Activated T-helper 17 cell treated with anti-CD3 and anti-CD28 coated beads, Interleukin-2, amount 50 U/mL, for 72 hours (primary cell): Measurements from ENCODE around the gene PRTFDC1. TPM values are rescaled to one million over a fixed set of nuclear protein-coding genes. Genes with fewer than 3 reads are reported as not detected.
"Not testable (repeated sequence)": the region's sequence is repeated elsewhere in the genome, so short reads cannot be mapped to it uniquely, and the experiment has no call there.

Experiments used
- ATAC-seq: fragments of 150-1000 bp; cut with Tn5 transposase; replicated peaks from 2 replicates; pipeline ENCODE4 v1.10.0; 2021; ENCODE audit warnings: mild to moderate bottlenecking, moderate library complexity
- H3K27ac Mint-ChIP-seq: one replicate; pipeline ENCODE4 v1.8.0; 2022; ENCODE audit warnings: mixed read lengths
- H3K27me3 Mint-ChIP-seq: one replicate; pipeline ENCODE4 v1.8.0; 2022; ENCODE audit warnings: mixed read lengths
- H3K36me3 Mint-ChIP-seq: one replicate; pipeline ENCODE4 v1.8.0; 2022; ENCODE audit warnings: low read depth, mild to moderate bottlenecking, mixed read lengths
- H3K4me1 Mint-ChIP-seq: one replicate; pipeline ENCODE4 v1.8.0; 2022; ENCODE audit warnings: mixed read lengths
- H3K4me3 Mint-ChIP-seq: one replicate; pipeline ENCODE4 v1.8.0; 2022; ENCODE audit warnings: mild to moderate bottlenecking, mixed read lengths
- H3K9me3 Mint-ChIP-seq: one replicate; pipeline ENCODE4 v1.8.0; 2022; ENCODE audit warnings: mixed read lengths
- total RNA-seq, 2 donors: library from RNA; stranded (reverse); gene quantifications; one replicate each; pipeline ENCODE4 v1.2.3, GENCODE V29; 2022

PRTFDC1 gene
- total RNA-seq, 2 donors from 2014 or later: 0.58 to 0.77 TPM

- no peak for ATAC-seq
- Mint-ChIP-seq H3K36me3 (no peaks in the 10 kb centered on the region), H3K27ac (no peak overlapping the region), H3K27me3 (no peaks in the 10 kb centered on the region), H3K4me1 (no peaks in the 10 kb centered on the region), H3K9me3 (no peaks in the 10 kb centered on the region), H3K4me3 (no peak overlapping the region)
Measured at GRCh38 chr10:24929904-24930303, 22.5 kb downstream of the PRTFDC1 start.

DNA sequence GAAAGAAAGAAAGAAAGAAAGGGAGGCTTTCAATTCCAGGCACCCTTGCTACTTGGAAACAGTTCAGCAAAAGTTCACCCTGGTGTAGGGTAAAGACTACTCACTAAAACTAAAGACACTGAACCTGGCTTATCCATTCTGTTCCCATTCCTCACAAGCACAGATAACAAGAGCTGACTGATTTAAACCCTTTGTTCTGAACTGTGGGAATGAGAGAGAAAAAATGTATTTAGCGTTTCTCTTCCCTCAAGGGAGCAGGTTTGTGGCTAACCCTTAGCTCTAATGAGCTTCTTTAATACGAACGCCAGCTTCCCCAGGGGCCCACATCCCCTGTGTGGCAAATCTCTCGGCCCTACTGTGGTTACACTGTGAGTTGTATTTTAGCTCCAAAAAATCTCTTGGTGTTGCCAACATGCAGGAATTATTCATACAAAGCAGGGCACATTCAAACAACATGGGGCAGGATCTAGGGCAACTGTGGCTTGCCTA is 23.3 kb downstream of the PRTFDC1 start:
- H3K4me1 Mint-ChIP-seq: no peaks in the 10 kb centered on the region
- H3K9me3 Mint-ChIP-seq: peaks cover under 1% of the 10 kb centered on the region
- ATAC-seq: no peak
- no peak overlapping the region for H3K4me3 Mint-ChIP-seq
- no peak overlapping the region for H3K27ac Mint-ChIP-seq
- H3K27me3 Mint-ChIP-seq: no peaks in the 10 kb centered on the region
- H3K36me3 Mint-ChIP-seq: no peaks in the 10 kb centered on the region

DNA sequence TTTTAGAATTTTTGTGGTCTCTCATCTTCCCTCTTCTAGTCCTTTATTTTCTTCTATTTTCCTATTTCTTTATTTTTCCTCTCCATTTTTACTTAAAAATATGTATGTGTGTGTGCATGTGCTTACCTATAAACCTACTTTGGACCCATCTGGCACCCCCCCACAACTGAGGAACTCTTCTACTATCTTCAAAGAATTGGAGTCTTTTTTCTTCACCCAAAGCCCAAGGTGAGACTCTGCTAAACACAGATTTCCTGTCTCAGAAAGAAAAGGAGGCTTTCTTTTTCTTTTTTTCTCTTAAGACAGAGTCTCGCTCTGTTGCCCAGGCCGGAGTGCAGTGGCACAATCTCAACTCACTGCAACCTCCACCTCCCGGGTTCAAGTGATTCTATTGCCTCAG is 24.2 kb downstream of the PRTFDC1 start:
- Mint-ChIP-seq H3K27ac (no peak overlapping the region), H3K27me3 (no peaks in the 10 kb centered on the region), H3K4me1 (no peaks in the 10 kb centered on the region), H3K4me3 (no peak overlapping the region), H3K9me3 (peaks cover 4% of the 10 kb centered on the region), H3K36me3 (no peaks in the 10 kb centered on the region)
- no peak for ATAC-seq

- peaks cover 6% of the 10 kb centered on the region for H3K4me1 Mint-ChIP-seq
- H3K27ac Mint-ChIP-seq: no peak overlapping the region
- peaks cover 4% of the 10 kb centered on the region for H3K9me3 Mint-ChIP-seq
- H3K27me3 Mint-ChIP-seq: no peaks in the 10 kb centered on the region
- H3K36me3 Mint-ChIP-seq: no peaks in the 10 kb centered on the region
- no peak overlapping the region for H3K4me3 Mint-ChIP-seq
- no peak for ATAC-seq
Measured at GRCh38 chr10:24926557-24926956, 25.8 kb downstream of the PRTFDC1 start.

DNA sequence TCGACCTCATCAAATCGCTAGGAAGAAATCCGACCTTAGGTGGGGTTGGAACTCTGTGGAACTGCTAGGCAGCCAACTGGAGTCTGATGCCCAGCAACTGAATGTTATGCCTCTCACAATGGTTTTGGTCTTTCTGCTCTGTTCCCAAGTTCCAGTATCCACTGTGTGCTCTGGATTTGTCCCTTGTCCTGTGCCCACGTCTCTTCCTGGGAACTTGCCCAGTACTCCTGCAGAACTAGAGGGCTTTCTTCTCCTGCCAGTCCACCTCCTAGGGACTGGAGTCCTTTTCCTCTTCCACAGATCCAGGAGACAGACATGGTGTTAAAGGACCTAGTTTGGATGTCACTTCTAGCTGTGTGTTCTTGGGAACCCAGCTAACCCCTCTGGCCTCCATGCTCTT is 26.6 kb downstream of the PRTFDC1 start:
- Mint-ChIP-seq H3K36me3 (no peaks in the 10 kb centered on the region), H3K9me3 (peaks cover 4% of the 10 kb centered on the region), H3K27ac (no peak overlapping the region), H3K4me1 (peaks cover 13% of the 10 kb centered on the region), H3K4me3 (no peak overlapping the region), H3K27me3 (no peaks in the 10 kb centered on the region)
- ATAC-seq: no peak

- not testable (repeated sequence) for H3K36me3 Mint-ChIP-seq, H3K4me3 Mint-ChIP-seq, H3K9me3 Mint-ChIP-seq, ATAC-seq, H3K27me3 Mint-ChIP-seq, H3K27ac Mint-ChIP-seq
- peaks cover 13% of the 10 kb centered on the region for H3K4me1 Mint-ChIP-seq
Measured at GRCh38 chr10:24924483-24924882, 27.9 kb downstream of the PRTFDC1 start.

GRCh38 chr10:24922222-24922868 is 30.1 kb downstream of the PRTFDC1 start:
- Mint-ChIP-seq H3K27ac (peak overlapping the region; percentile 86), H3K4me1 (peaks cover 13% of the 10 kb centered on the region), H3K4me3 (peak overlapping the region; percentile 55)
- not testable (repeated sequence) for H3K27me3 Mint-ChIP-seq, H3K36me3 Mint-ChIP-seq, H3K9me3 Mint-ChIP-seq
- ATAC-seq: peak; percentile 62

DNA sequence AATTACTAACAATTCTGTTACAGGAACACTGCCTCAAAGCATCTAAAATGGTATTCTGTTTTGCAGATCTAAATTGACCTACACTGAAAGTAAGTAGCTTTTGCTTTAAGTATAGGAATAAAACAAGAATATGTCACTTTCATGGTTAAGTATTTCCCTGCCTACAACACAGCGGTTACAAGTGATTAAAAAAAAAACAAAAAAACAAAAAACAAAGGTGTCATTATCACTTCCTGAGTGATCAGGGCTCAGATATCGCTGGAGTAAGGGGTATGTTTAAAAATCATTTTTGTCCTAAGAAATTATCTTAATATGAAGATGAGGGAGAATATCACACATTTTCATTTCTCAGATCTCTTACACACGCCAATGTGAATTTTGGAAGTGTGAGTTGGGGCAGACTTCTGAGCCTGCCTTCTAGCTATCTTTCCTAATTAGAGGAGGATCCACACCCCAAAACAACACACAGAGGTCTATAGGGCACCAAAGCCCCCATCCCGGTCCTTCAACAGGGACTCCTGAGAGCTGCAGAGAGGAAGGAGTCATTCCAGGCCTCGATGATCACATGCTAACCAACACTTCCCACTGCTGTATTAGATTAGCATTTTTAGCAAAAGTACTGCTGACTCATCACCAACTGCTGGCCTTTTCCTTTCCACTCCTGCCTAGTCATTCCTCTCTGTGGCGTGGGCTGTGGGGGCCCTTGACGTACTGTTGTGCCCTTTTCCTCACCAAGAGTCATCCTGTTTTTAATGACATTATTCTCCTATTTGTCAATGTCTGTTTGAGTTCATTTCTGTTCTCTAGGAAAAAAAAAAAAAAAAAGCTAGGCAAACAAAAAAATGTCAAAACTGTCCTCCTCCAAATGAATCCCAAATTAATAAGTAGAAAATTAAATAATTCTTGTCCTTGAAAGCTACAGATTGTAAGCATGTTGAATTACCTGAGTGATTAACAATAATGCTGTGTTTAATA is 31.2 kb downstream of the PRTFDC1 start:
- peak overlapping the region; percentile 86 for H3K27ac Mint-ChIP-seq
- peak; percentile 93 for ATAC-seq
- H3K4me3 Mint-ChIP-seq: peak overlapping the region; percentile 55

GRCh38 chr10:24920192-24920591 is 32.2 kb downstream of the PRTFDC1 start:
- H3K4me3 Mint-ChIP-seq, ATAC-seq, H3K27me3 Mint-ChIP-seq, H3K36me3 Mint-ChIP-seq, H3K9me3 Mint-ChIP-seq: not testable (repeated sequence)
- Mint-ChIP-seq H3K27ac (peak overlapping the region; percentile 64), H3K4me1 (peaks cover 13% of the 10 kb centered on the region)

More for the DNA sequence above, 31.2 kb downstream of the PRTFDC1 start:
- Mint-ChIP-seq H3K4me1 (peaks cover 13% of the 10 kb centered on the region), H3K9me3 (peaks cover 4% of the 10 kb centered on the region), H3K36me3 (no peaks in the 10 kb centered on the region), H3K27me3 (no peaks in the 10 kb centered on the region)

DNA sequence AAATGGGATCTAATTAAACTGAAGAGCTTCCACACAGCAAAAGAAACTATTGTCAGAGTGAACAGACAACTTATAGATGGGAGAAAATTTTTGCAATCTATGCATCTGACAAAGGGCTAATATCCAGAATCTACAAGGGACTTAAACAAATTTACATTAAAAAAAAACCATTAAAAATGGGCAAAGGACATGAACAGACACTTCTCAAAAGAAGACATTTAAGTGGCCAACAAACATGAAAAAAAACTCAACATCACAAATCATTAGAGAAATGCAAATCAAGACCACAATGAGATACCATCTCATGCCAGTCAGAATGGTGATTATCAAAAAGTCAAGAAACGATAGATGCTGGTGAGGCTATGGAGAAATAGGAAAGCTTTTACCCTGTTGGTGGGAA is 32.8 kb downstream of the PRTFDC1 start:
- H3K9me3 Mint-ChIP-seq, H3K27me3 Mint-ChIP-seq, H3K4me3 Mint-ChIP-seq, H3K36me3 Mint-ChIP-seq, ATAC-seq, H3K27ac Mint-ChIP-seq: not testable (repeated sequence)
- H3K4me1 Mint-ChIP-seq: peaks cover 13% of the 10 kb centered on the region

- no peaks in the 10 kb centered on the region for H3K9me3 Mint-ChIP-seq
- no peaks in the 10 kb centered on the region for H3K27me3 Mint-ChIP-seq
- no peak overlapping the region for H3K27ac Mint-ChIP-seq
- H3K4me3 Mint-ChIP-seq: no peak overlapping the region
- ATAC-seq: no peak
- peaks cover 13% of the 10 kb centered on the region for H3K4me1 Mint-ChIP-seq
- no peaks in the 10 kb centered on the region for H3K36me3 Mint-ChIP-seq
Measured at GRCh38 chr10:24917979-24918378, 34.4 kb downstream of the PRTFDC1 start.

DNA sequence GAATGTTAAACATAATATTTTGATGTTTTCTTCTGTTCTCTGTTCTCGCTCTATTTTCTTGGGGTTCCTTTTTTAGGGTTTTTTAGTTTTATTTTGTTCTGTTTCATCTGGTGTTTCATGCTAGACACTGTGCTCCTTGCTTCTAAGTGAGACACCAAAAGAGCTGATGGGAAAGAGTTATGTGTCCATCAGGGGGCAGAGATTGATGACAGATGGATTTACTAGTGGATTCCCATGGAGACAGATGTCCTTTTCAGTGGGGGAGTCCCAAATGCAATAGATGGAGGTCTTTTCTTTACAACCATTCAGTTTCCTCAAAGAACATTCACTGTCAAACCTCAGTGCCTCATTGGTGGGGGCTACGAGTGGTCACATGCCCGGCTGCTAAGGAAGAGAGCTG is 34.9 kb downstream of the PRTFDC1 start:
- Mint-ChIP-seq H3K36me3 (no peaks in the 10 kb centered on the region), H3K27me3 (no peaks in the 10 kb centered on the region), H3K9me3 (no peaks in the 10 kb centered on the region), H3K27ac (no peak overlapping the region), H3K4me3 (no peak overlapping the region), H3K4me1 (peaks cover 14% of the 10 kb centered on the region)
- no peak for ATAC-seq

- Mint-ChIP-seq H3K4me3 (no peak overlapping the region), H3K9me3 (no peaks in the 10 kb centered on the region), H3K4me1 (peaks cover 13% of the 10 kb centered on the region), H3K36me3 (no peaks in the 10 kb centered on the region), H3K27me3 (no peaks in the 10 kb centered on the region), H3K27ac (no peak overlapping the region)
- peak; percentile 43 for ATAC-seq
Measured at GRCh38 chr10:24916365-24916764, 36.0 kb downstream of the PRTFDC1 start.

DNA sequence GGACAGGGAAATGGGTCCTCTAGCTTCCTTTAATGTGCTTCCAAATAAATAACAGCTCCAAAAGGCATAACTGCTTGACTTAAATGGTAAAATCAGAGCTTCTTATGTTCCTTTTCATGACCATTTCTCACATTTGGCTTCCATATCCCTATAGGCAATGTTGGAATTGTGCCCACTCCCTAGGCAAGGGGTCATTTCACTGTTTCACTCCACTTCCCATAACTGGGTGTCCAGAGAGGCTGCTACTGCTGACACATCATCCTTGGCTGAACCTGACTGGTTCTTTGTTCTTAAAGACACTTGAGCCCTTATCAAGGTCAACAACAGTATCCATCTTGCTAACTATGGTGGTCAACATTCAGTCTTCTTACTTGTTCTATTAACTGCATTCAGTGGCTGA is 37.1 kb downstream of the PRTFDC1 start:
- ATAC-seq: no peak
- no peaks in the 10 kb centered on the region for H3K9me3 Mint-ChIP-seq
- no peaks in the 10 kb centered on the region for H3K27me3 Mint-ChIP-seq
- no peak overlapping the region for H3K27ac Mint-ChIP-seq
- no peak overlapping the region for H3K4me3 Mint-ChIP-seq
- H3K36me3 Mint-ChIP-seq: no peaks in the 10 kb centered on the region
- peaks cover 8% of the 10 kb centered on the region for H3K4me1 Mint-ChIP-seq

DNA sequence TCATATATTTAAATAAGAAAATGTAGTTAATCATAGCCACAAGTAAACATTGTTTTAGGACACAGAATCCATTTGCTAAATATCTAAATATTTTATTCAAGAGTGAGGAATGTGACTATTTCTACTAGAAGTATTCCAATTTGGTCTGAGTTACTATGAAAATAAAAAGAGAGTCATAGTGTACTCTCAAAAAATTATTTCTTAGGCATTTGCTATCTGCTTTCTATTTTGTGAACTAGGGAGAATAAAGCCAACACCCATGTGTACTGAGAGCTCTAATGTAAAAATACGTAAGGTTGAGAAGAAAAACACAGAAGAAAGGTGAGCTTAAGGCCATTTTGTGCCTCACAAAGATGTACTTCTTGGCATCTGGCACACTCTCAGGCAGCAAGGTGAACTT is 38.3 kb downstream of the PRTFDC1 start:
- Mint-ChIP-seq H3K4me3 (no peak overlapping the region), H3K27me3 (no peaks in the 10 kb centered on the region), H3K27ac (no peak overlapping the region), H3K4me1 (peaks cover 8% of the 10 kb centered on the region), H3K36me3 (no peaks in the 10 kb centered on the region), H3K9me3 (no peaks in the 10 kb centered on the region)
- no peak for ATAC-seq
